Upper lobe of left lung (tissue), 4 donors: ENCODE results near the gene UBE3A.

ENCODE experiments used
- EP300 ChIP-seq, 4 donors: sonication (generic); formaldehyde crosslinking; IDR thresholded peaks; one replicate each; pipeline ENCODE4 v1.5.1; 2017; ENCODE audit warnings: antibody characterized with exemption in 4 of 4, control low read depth in 2 of 4
- POLR2A ChIP-seq, 4 donors: fragments of 450-650 bp; IDR thresholded peaks; one replicate each; pipeline ENCODE4 v1.5.1; 2016 to 2017; ENCODE audit warnings: antibody characterized with exemption in 4 of 4, mild to moderate bottlenecking in 2 of 4
- TF ChIP-seq, protein P1 (sequence below), 6 experiments: fragments of 450-650 bp in 4 of 6; fragments of 200-600 bp in 2 of 6; sonication (generic) in 2 of 6; IDR thresholded peaks; one replicate each; pipeline ENCODE4 v1.5.1; 2016 to 2019; ENCODE audit warnings: antibody characterized with exemption in 6 of 6

DNA sequence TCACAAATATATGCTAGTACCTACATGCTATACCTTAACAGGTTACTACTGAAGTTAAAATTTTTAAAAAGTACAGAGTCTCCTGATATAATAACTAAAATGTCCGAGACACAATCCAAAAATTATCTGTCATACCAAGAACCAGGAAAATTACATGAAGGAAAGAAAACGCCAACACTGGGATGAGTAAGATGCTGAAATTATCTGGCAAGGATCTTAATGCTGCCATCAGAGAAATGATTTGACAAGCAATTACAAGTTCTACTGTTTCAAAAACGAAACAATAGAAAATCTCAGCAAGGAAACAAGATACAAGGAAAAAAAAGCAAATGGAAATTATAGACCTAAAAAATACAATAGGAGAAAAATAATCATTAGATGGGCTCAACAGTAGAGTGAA is 92.5 kb downstream of the UBE3A start:
- TF ChIP-seq, protein P1, sequence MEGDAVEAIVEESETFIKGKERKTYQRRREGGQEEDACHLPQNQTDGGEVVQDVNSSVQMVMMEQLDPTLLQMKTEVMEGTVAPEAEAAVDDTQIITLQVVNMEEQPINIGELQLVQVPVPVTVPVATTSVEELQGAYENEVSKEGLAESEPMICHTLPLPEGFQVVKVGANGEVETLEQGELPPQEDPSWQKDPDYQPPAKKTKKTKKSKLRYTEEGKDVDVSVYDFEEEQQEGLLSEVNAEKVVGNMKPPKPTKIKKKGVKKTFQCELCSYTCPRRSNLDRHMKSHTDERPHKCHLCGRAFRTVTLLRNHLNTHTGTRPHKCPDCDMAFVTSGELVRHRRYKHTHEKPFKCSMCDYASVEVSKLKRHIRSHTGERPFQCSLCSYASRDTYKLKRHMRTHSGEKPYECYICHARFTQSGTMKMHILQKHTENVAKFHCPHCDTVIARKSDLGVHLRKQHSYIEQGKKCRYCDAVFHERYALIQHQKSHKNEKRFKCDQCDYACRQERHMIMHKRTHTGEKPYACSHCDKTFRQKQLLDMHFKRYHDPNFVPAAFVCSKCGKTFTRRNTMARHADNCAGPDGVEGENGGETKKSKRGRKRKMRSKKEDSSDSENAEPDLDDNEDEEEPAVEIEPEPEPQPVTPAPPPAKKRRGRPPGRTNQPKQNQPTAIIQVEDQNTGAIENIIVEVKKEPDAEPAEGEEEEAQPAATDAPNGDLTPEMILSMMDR (IDR thresholded peaks at IDR 0.05): no peak
- TF ChIP-seq POLR2A (IDR thresholded peaks at IDR 0.05) (no peak), EP300 (IDR thresholded peaks at IDR 0.05) (no peak)
